ENCODE results near the gene GNGT2. TPM values are rescaled to one million over a fixed set of nuclear protein-coding genes. Genes with fewer than 3 reads are reported as not detected.
A peak's percentile ranks its signal among the peaks of the same experiment; 100 is the strongest.

Gene GNGT2
- total RNA-seq, 1 experiment from 2014 or later: not detected

GRCh38 chr17:49229076-49229804 is 18.9 kb upstream of the GNGT2 start:
- in situ Hi-C loops (cut with HindIII; ENCODE audit: low pct_unique_long_range_greater_than_20kb, low sequenced_read_pairs) (no loop called here), intact Hi-C loops (cut with micrococcal nuclease; ENCODE audit: unreplicated experiment) (loop anchor here (10.0 kb wide), 1 partner anchor 174 kb away; no protein-coding TSS in a partner anchor)
- DNase-seq (ENCODE audit: low read depth, low spot score): no peak
- 0 out of 4 replicates have a peak overlapping the region, but pooled peaks of 1 of the 2 experiments have one; percentile 12 for H3K4me3 ChIP-seq (ENCODE audit: low read depth in 2 of 2, low read length in 2 of 2)
- ChIA-PET POLR2A (interaction anchor here (0.5 to 0.6 kb wide), 3 partner anchors 65 to 462 kb away, joined by 3 to 5 read pairs (median 5); no protein-coding TSS in a partner anchor), CTCF (interaction anchor here (0.6 to 0.7 kb wide), 2 partner anchors 17 to 39 kb away, joined by 3 to 8 read pairs; no protein-coding TSS in a partner anchor)
- H3K36me3 ChIP-seq (ENCODE audit: control insufficient read depth, insufficient read depth, low read length): no peaks in the 10 kb centered on the region; the same call in 1 of the 2 replicates
- no peak overlapping the region for H3K27ac ChIP-seq (ENCODE audit: low read length)
- TF ChIP-seq REST (IDR thresholded peaks at IDR 0.05; ENCODE audit: insufficient read depth in 1 of 2, low read depth in 2 of 2, low read length in 1 of 2): no peak
- no peak for TF ChIP-seq SIN3A (IDR thresholded peaks at IDR 0.05; ENCODE audit: borderline replicate concordance, insufficient read depth, low read depth, low read length)
- no peak for TF ChIP-seq TCF7L2 (IDR thresholded peaks at IDR 0.05; ENCODE audit: low read depth, low read length)
- TF ChIP-seq, protein P1, sequence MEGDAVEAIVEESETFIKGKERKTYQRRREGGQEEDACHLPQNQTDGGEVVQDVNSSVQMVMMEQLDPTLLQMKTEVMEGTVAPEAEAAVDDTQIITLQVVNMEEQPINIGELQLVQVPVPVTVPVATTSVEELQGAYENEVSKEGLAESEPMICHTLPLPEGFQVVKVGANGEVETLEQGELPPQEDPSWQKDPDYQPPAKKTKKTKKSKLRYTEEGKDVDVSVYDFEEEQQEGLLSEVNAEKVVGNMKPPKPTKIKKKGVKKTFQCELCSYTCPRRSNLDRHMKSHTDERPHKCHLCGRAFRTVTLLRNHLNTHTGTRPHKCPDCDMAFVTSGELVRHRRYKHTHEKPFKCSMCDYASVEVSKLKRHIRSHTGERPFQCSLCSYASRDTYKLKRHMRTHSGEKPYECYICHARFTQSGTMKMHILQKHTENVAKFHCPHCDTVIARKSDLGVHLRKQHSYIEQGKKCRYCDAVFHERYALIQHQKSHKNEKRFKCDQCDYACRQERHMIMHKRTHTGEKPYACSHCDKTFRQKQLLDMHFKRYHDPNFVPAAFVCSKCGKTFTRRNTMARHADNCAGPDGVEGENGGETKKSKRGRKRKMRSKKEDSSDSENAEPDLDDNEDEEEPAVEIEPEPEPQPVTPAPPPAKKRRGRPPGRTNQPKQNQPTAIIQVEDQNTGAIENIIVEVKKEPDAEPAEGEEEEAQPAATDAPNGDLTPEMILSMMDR (IDR thresholded peaks at IDR 0.05): no peak
- no peak for TF ChIP-seq POLR2AphosphoS5 (IDR thresholded peaks at IDR 0.05; ENCODE audit: low read depth, low read length)
- ATAC-seq: no peak
- no TSS peak for BruUV-seq (replicated peaks)
- peaks cover 5% of the 10 kb centered on the region; the same call in 1 of the 2 replicates for H3K27me3 ChIP-seq (ENCODE audit: control insufficient read depth, insufficient read depth, low read length)
- H3K9me3 ChIP-seq (ENCODE audit: control insufficient read depth, insufficient read depth, low read depth, low read length): no peaks in the 10 kb centered on the region
- H3K4me1 ChIP-seq (ENCODE audit: control insufficient read depth, insufficient read depth, low read length): peaks cover 10% of the 10 kb centered on the region

GRCh38 chr17:49227436-49228261 is 17.3 kb upstream of the GNGT2 start:
- Histone ChIP-seq H3K36me3 (ENCODE audit: control insufficient read depth, insufficient read depth, low read length) (no peaks in the 10 kb centered on the region; the same call in 1 of the 2 replicates), H3K4me1 (ENCODE audit: control insufficient read depth, insufficient read depth, low read length) (peaks cover 17% of the 10 kb centered on the region), H3K9me3 (ENCODE audit: control insufficient read depth, insufficient read depth, low read depth, low read length) (no peaks in the 10 kb centered on the region), H3K4me3 (ENCODE audit: low read depth in 2 of 2, low read length in 2 of 2) (no peak overlapping the region), H3K27ac (ENCODE audit: low read length) (no peak overlapping the region), H3K27me3 (ENCODE audit: control insufficient read depth, insufficient read depth, low read length) (peaks cover 5% of the 10 kb centered on the region; the same call in 1 of the 2 replicates)
- DNase-seq (ENCODE audit: low read depth, low spot score): peak; percentile 61
- in situ Hi-C loops (cut with HindIII; ENCODE audit: low pct_unique_long_range_greater_than_20kb, low sequenced_read_pairs) (no loop called here), intact Hi-C loops (cut with micrococcal nuclease; ENCODE audit: unreplicated experiment) (loop anchor here (2.0 to 10.0 kb wide), 2 partner anchors 47 to 173 kb away; no protein-coding TSS in a partner anchor)
- CTCF ChIA-PET: interaction anchor here (0.8 to 1.4 kb wide), 5 partner anchors 13 to 192 kb away, joined by 3 to 8 read pairs (median 5); no protein-coding TSS in a partner anchor
- no peak for TF ChIP-seq REST (IDR thresholded peaks at IDR 0.05; ENCODE audit: insufficient read depth in 1 of 2, low read depth in 2 of 2, low read length in 1 of 2)
- TF ChIP-seq, protein P1 (IDR thresholded peaks at IDR 0.05): peak; percentile 99
- POLR2A ChIA-PET: interaction anchor here (0.5 kb wide), 1 partner anchor 216 kb away, joined by 4 read pairs; no protein-coding TSS in a partner anchor
- peak; percentile 78 for ATAC-seq
- BruUV-seq (replicated peaks): no TSS peak
